HepG2 (cell line): ENCODE measurements around the gene SIK3. TPM values are rescaled to one million over a fixed set of nuclear protein-coding genes. Genes with fewer than 3 reads are reported as not detected.

Experiments used
- ATAD3A ChIP-seq: sonication (generic); formaldehyde crosslinking; IDR thresholded peaks from 2 replicates; pipeline ENCODE4 v1.4.0; 2020; ENCODE audit warnings: missing genetic modification reagents
- CCAR2 ChIP-seq: fragments of 200-400 bp; formaldehyde crosslinking; optimal IDR thresholded peaks from 2 replicates; pipeline ENCODE3; 2018; ENCODE audit warnings: low read depth, mild to moderate bottlenecking, low read length, moderate library complexity
- HMG20B ChIP-seq: conservative IDR thresholded peaks from 2 replicates; pipeline ENCODE4 v1.6.1; 2016; ENCODE audit warnings: missing genetic modification reagents, missing compliant biosample characterization
- XBP1 ChIP-seq: sonication (generic); formaldehyde crosslinking; IDR thresholded peaks from 2 replicates; pipeline ENCODE4 v1.5.0; 2020; ENCODE audit warnings: missing genetic modification reagents
- ZNF337 ChIP-seq: sonication (generic); formaldehyde crosslinking; IDR thresholded peaks from 2 replicates; pipeline ENCODE4 v1.5.1; 2020; ENCODE audit warnings: missing genetic modification reagents, low read depth, mild to moderate bottlenecking, borderline replicate concordance
- ZNF543 ChIP-seq: sonication (generic); formaldehyde crosslinking; IDR thresholded peaks from 2 replicates; pipeline ENCODE4 v1.4.0; 2020; ENCODE audit warnings: mild to moderate bottlenecking, missing genetic modification reagents
- ZNF766 ChIP-seq: sonication (generic); formaldehyde crosslinking; IDR thresholded peaks from 2 replicates; pipeline ENCODE4 v1.5.0; 2020; ENCODE audit warnings: missing genetic modification reagents, borderline replicate concordance
- polyA plus RNA-seq, 8 experiments: library from polyadenylated mRNA; depleted of rRNA in 3 of 8; stranded (reverse) in 7 of 8; unstranded in 1 of 8; fragments of >200 nt; fragmentation: Illumina TruSeq in 4 of 8; extraction: Trizol in 4 of 8; gene quantifications; 2 replicates each; pipeline versions ENCODE4 v1.2.1 to v1.2.3, GENCODE V29; 2011 to 2016; ENCODE audit warnings: low read depth in 4 of 8, missing spikeins in 1 of 8, mixed read lengths in 1 of 8; ENCODE audit not compliant: insufficient read depth in 1 of 8
- total RNA-seq, 5 experiments: library from RNA; depleted of rRNA; stranded (reverse); fragments of >200 nt; fragmentation: Illumina TruSeq; extraction: Trizol; gene quantifications; 2 replicates each; pipeline ENCODE4 v1.2.3, GENCODE V29; 2016; ENCODE audit warnings: low read depth in 1 of 5
- TF ChIP-seq, protein P1 (sequence below), 2 experiments: fragments of 450-650 bp in 1 of 2; sonication (generic) in 1 of 2; formaldehyde crosslinking in 1 of 2; IDR thresholded peaks; 2 replicates each; pipeline versions ENCODE4 v1.6.1 to v1.8.0; 2016 to 2022; ENCODE audit warnings: antibody characterized with exemption in 1 of 2, mild to moderate bottlenecking in 1 of 2, missing genetic modification reagents in 1 of 2
- TF ChIP-seq, protein P2 (sequence below): sonication (generic); IDR thresholded peaks from 2 replicates; pipeline ENCODE4 v1.6.1; 2016; ENCODE audit warnings: low read depth, borderline replicate concordance
- TF ChIP-seq, protein P3 (sequence below): sonication (generic); formaldehyde crosslinking; IDR thresholded peaks from 2 replicates; pipeline ENCODE4 v1.4.0; 2020; ENCODE audit warnings: mild to moderate bottlenecking, missing genetic modification reagents

The SIK3 gene
- total and polyA plus RNA-seq, 2 of the 13 experiments (the other 11 are each of a cell fraction or from before 2014, with no cell fraction given): 5.7 to 9.8 TPM

DNA sequence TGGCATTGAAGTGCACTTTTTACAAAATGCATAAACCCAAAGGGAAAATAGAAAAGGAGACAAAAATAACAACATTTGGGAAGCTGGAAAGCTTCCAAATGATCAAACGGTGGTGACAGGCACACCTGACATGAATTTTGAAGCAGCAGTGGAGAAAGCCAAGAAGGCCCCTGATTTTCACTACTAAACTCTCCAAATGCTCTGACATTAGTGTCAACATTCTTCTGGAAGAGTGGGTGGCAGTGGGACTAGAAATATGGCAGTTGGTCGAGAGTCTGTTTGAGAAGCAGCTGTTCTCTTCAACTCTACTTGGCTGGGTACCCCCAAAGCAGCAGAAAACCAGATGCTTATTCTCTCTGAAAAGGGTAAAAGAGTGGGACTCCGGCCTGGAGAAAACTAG lies 294.2 kb downstream of the SIK3 start (continued):
- TF ChIP-seq, protein P1, sequence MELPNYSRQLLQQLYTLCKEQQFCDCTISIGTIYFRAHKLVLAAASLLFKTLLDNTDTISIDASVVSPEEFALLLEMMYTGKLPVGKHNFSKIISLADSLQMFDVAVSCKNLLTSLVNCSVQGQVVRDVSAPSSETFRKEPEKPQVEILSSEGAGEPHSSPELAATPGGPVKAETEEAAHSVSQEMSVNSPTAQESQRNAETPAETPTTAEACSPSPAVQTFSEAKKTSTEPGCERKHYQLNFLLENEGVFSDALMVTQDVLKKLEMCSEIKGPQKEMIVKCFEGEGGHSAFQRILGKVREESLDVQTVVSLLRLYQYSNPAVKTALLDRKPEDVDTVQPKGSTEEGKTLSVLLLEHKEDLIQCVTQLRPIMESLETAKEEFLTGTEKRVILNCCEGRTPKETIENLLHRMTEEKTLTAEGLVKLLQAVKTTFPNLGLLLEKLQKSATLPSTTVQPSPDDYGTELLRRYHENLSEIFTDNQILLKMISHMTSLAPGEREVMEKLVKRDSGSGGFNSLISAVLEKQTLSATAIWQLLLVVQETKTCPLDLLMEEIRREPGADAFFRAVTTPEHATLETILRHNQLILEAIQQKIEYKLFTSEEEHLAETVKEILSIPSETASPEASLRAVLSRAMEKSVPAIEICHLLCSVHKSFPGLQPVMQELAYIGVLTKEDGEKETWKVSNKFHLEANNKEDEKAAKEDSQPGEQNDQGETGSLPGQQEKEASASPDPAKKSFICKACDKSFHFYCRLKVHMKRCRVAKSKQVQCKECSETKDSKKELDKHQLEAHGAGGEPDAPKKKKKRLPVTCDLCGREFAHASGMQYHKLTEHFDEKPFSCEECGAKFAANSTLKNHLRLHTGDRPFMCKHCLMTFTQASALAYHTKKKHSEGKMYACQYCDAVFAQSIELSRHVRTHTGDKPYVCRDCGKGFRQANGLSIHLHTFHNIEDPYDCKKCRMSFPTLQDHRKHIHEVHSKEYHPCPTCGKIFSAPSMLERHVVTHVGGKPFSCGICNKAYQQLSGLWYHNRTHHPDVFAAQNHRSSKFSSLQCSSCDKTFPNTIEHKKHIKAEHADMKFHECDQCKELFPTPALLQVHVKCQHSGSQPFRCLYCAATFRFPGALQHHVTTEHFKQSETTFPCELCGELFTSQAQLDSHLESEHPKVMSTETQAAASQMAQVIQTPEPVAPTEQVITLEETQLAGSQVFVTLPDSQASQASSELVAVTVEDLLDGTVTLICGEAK (IDR thresholded peaks at IDR 0.05): no peak
- TF ChIP-seq, protein P1 (CRISPR knock-in tag; IDR thresholded peaks at IDR 0.05): no peak
- no peak for TF ChIP-seq ZNF766 (CRISPR knock-in tag)
- TF ChIP-seq, protein P2, sequence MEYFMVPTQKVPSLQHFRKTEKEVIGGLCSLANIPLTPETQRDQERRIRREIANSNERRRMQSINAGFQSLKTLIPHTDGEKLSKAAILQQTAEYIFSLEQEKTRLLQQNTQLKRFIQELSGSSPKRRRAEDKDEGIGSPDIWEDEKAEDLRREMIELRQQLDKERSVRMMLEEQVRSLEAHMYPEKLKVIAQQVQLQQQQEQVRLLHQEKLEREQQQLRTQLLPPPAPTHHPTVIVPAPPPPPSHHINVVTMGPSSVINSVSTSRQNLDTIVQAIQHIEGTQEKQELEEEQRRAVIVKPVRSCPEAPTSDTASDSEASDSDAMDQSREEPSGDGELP: no peak
- TF ChIP-seq XBP1 (CRISPR knock-in tag): no peak
- no peak for TF ChIP-seq HMG20B
- TF ChIP-seq, protein P3, sequence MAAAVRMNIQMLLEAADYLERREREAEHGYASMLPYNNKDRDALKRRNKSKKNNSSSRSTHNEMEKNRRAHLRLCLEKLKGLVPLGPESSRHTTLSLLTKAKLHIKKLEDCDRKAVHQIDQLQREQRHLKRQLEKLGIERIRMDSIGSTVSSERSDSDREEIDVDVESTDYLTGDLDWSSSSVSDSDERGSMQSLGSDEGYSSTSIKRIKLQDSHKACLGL (CRISPR knock-in tag): no peak
- no peak for TF ChIP-seq ZNF337
- TF ChIP-seq ATAD3A (CRISPR knock-in tag): no peak
- TF ChIP-seq ZNF543: no peak
- TF ChIP-seq CCAR2: no peak
